Fibroblast of gingiva (primary cell): Measurements from ENCODE around the gene PTPN6.

ENCODE experiments used
- DNase-seq: peaks from one replicate; pipeline ENCODE4 v3.0.0-alpha.2; 2011; ENCODE audit warnings: low read depth

The PTPN6 gene

GRCh38 chr12:6923003-6923732 lies 28.0 kb upstream of the PTPN6 start:
- no peak for DNase-seq

GRCh38 chr12:6923851-6924250 lies 27.3 kb upstream of the PTPN6 start:
- DNase-seq: no peak

- DNase-seq: no peak
These were observed 26.0 kb upstream of the PTPN6 start for GRCh38 chr12:6925239-6925539.

GRCh38 chr12:6925540-6926279 lies 25.4 kb upstream of the PTPN6 start:
- DNase-seq: peak; percentile 90

GRCh38 chr12:6927379-6928021 lies 23.7 kb upstream of the PTPN6 start, which contains the start of gene ATN1:
ATN1 (plus strand) TSS chr12:6927959; CDS start chr12:6934002, 6,043 bp downstream.
- peak; percentile 84 for DNase-seq

- DNase-seq: no peak
These were observed 23.0 kb upstream of the PTPN6 start for GRCh38 chr12:6928022-6928702.

GRCh38 chr12:6928703-6929407 lies 22.3 kb upstream of the PTPN6 start:
- no peak for DNase-seq

- no peak for DNase-seq
These were observed 21.4 kb upstream of the PTPN6 start for GRCh38 chr12:6929466-6930452.

GRCh38 chr12:6932766-6933165 lies 18.4 kb upstream of the PTPN6 start:
- DNase-seq: no peak

GRCh38 chr12:6934110-6934509 lies 17.0 kb upstream of the PTPN6 start:
- peak; percentile 38 for DNase-seq

GRCh38 chr12:6935371-6936193 lies 15.6 kb upstream of the PTPN6 start:
- no peak for DNase-seq

GRCh38 chr12:6936194-6936635 lies 14.9 kb upstream of the PTPN6 start:
- no peak for DNase-seq

GRCh38 chr12:6936636-6937480 lies 14.3 kb upstream of the PTPN6 start:
- no peak for DNase-seq

GRCh38 chr12:6937481-6938352 lies 13.4 kb upstream of the PTPN6 start:
- DNase-seq: peak; percentile 90

GRCh38 chr12:6938353-6939190 lies 12.6 kb upstream of the PTPN6 start:
- no peak for DNase-seq

GRCh38 chr12:6939191-6939540 lies 12.0 kb upstream of the PTPN6 start:
- DNase-seq: no peak

- DNase-seq: no peak
These were observed 9.9 kb upstream of the PTPN6 start for GRCh38 chr12:6941267-6941666.
